Measurements from ENCODE around the gene GID8. TPM values are rescaled to one million over a fixed set of nuclear protein-coding genes. Genes with fewer than 3 reads are reported as not detected.

The GID8 gene
- total RNA-seq, 1 donor from 2014 or later = 45.0 TPM

DNA sequence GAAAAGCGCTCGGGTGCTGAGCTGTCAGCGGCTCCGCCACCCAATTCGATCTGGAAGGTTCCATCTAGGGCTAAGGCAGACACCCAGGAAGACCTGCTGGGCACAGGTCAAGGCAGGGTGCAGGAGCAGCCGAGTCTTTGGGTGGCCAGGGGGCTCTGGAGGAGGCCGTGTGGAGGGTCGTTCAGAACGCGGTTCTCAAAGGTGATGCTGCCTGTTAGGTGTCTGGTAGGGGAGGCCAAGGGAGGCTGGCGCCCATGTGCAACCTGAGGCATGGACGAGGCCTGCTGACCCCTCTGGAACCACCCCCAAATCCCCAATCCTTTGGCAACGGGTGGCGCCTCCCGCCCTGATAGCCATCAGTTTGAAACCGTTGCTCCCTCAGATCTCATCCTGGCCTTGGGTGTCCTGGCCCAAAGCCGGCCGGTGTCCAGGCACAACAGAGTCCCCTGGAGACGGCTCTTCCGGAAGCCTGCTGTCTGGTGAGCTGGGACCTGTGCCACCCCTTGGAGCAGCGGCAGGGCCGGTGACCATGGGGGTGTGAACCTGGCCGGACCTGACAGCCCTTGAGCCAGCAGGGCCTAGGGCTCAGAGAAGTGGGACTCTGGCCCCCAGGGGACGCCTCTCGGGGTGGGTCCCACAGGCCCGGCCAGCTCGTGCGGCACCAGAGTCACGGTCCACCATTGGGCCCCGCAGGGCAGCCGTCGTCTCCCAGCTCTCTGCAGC is 25.1 kb downstream of the GID8 start:
- H3K4me3 Mint-ChIP-seq (ENCODE audit: unreplicated experiment) = no peak overlapping the region
- no peak for DNase-seq (ENCODE audit: low spot score)
- TF ChIP-seq, protein P1, sequence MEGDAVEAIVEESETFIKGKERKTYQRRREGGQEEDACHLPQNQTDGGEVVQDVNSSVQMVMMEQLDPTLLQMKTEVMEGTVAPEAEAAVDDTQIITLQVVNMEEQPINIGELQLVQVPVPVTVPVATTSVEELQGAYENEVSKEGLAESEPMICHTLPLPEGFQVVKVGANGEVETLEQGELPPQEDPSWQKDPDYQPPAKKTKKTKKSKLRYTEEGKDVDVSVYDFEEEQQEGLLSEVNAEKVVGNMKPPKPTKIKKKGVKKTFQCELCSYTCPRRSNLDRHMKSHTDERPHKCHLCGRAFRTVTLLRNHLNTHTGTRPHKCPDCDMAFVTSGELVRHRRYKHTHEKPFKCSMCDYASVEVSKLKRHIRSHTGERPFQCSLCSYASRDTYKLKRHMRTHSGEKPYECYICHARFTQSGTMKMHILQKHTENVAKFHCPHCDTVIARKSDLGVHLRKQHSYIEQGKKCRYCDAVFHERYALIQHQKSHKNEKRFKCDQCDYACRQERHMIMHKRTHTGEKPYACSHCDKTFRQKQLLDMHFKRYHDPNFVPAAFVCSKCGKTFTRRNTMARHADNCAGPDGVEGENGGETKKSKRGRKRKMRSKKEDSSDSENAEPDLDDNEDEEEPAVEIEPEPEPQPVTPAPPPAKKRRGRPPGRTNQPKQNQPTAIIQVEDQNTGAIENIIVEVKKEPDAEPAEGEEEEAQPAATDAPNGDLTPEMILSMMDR (IDR thresholded peaks at IDR 0.05; ENCODE audit: unreplicated experiment) = no peak

DNA sequence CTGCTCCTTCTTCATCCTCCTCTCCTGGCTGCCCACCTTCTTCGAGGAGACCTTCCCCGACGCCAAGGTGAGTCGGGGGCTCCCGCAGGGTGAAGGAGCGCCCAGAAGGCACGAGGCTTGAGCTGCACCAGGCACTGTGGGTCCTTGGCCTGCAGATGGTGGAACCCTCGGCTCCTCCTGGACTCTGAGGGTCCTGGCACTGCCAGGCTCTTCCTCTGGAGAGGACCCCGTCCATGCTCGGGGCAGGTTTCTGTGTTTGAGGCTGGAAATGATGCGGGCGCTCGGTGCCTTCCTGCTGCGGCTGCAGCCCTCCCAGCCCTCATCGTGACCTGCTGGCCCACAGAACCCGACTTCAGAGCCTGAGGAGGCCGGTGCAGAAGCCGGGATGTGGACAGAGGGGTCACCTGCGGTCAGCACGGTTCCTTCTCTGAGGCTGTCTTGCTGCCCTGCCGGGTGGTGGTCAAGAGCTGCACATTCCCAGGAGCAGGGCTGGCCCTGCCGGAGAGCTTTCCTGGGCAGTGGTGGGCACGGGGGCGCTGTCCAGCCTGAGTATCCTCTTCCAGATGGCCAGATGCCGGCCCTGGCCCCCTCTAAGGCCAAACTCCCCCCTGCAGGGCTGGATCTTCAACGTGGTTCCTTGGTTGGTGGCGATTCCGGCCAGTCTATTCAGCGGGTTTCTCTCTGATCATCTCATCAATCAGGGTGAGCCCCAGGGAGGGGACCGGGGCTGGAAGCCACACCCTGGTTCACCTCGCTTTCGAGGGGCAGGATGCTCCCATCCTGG is 25.9 kb downstream of the GID8 start:
- TF ChIP-seq, protein P1 (IDR thresholded peaks at IDR 0.05; ENCODE audit: unreplicated experiment) = no peak
- DNase-seq (ENCODE audit: low spot score) = no peak
- Mint-ChIP-seq H3K27me3 (ENCODE audit: unreplicated experiment) (peaks cover 8% of the 10 kb centered on the region), H3K9me3 (ENCODE audit: unreplicated experiment) (no peaks in the 10 kb centered on the region), H3K36me3 (ENCODE audit: low read depth, unreplicated experiment) (peaks cover 2% of the 10 kb centered on the region), H3K27ac (ENCODE audit: unreplicated experiment) (no peak overlapping the region), H3K4me1 (ENCODE audit: unreplicated experiment) (no peaks in the 10 kb centered on the region), H3K4me3 (ENCODE audit: unreplicated experiment) (no peak overlapping the region)

More for the DNA sequence above, 25.1 kb downstream of the GID8 start:
- H3K36me3 Mint-ChIP-seq (ENCODE audit: low read depth, unreplicated experiment) = no peaks in the 10 kb centered on the region
- no peaks in the 10 kb centered on the region for H3K9me3 Mint-ChIP-seq (ENCODE audit: unreplicated experiment)
- peaks cover 5% of the 10 kb centered on the region for H3K27me3 Mint-ChIP-seq (ENCODE audit: unreplicated experiment)
- no peak overlapping the region for H3K27ac Mint-ChIP-seq (ENCODE audit: unreplicated experiment)
- H3K4me1 Mint-ChIP-seq (ENCODE audit: unreplicated experiment) = no peaks in the 10 kb centered on the region

DNA sequence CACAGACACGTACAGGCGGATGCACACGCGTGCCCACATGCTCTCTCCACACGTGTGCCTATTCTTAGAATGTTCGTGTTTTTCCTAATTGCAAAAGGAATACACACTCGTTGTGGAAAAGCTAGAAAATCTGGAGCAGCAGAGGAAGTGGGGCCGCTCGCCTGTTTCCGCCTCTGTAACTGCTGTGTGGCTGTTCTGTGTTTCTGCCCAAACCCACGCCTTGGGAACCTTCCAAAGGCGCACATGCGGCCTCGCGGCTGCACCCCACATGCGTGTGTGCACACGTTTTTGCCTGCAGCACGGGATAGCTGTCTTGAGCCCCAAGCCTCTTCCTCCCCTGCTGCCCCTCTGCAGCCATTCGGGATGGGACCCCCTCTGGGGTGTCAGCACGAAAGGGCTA is 26.8 kb downstream of the GID8 start:
- DNase-seq (ENCODE audit: low spot score) = no peak
- Mint-ChIP-seq H3K27me3 (ENCODE audit: unreplicated experiment) (peaks cover 8% of the 10 kb centered on the region), H3K4me1 (ENCODE audit: unreplicated experiment) (no peaks in the 10 kb centered on the region), H3K36me3 (ENCODE audit: low read depth, unreplicated experiment) (peaks cover 2% of the 10 kb centered on the region), H3K27ac (ENCODE audit: unreplicated experiment) (no peak overlapping the region), H3K9me3 (ENCODE audit: unreplicated experiment) (no peaks in the 10 kb centered on the region), H3K4me3 (ENCODE audit: unreplicated experiment) (no peak overlapping the region)
- TF ChIP-seq, protein P1 (IDR thresholded peaks at IDR 0.05; ENCODE audit: unreplicated experiment) = no peak

DNA sequence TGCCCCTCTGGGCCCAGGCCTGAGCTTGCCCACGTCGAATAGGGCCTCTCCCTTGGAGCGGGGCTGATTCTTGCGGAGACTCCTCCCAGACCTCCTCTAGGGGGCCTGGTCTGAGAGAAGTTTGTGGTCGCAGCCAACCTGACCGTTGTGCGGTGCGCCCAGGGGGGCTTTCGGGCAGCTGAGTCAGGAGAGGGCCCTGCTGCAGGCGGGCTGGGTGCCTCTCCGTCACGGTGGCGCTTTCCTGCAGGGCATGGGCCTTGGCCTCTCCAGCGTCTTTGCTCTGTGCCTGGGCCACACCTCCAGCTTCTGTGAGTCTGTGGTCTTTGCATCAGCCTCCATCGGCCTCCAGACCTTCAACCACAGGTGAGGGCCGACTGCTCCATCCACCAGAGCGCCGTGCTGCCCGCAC is 27.4 kb downstream of the GID8 start:
- Mint-ChIP-seq H3K27ac (ENCODE audit: unreplicated experiment) (no peak overlapping the region), H3K9me3 (ENCODE audit: unreplicated experiment) (no peaks in the 10 kb centered on the region), H3K4me3 (ENCODE audit: unreplicated experiment) (peak overlapping the region; percentile 22), H3K36me3 (ENCODE audit: low read depth, unreplicated experiment) (peaks cover 2% of the 10 kb centered on the region), H3K27me3 (ENCODE audit: unreplicated experiment) (peaks cover 3% of the 10 kb centered on the region), H3K4me1 (ENCODE audit: unreplicated experiment) (no peaks in the 10 kb centered on the region)
- TF ChIP-seq, protein P1 (IDR thresholded peaks at IDR 0.05; ENCODE audit: unreplicated experiment) = no peak
- no peak for DNase-seq (ENCODE audit: low spot score)
